ACHN (cell line): ENCODE data around the gene BTBD2.

Experiments
- DNase-seq: peaks from one replicate; pipeline ENCODE4 v3.0.0-alpha.2; 2015
- in situ Hi-C: cut with HindIII; loops from 2 replicates; pipeline ENCODE4 v1.10.0; 2017; ENCODE audit warnings: low sequenced_read_pairs, low pct_ligation_motif_present, low pct_unique_long_range_greater_than_20kb

BTBD2 gene

DNA sequence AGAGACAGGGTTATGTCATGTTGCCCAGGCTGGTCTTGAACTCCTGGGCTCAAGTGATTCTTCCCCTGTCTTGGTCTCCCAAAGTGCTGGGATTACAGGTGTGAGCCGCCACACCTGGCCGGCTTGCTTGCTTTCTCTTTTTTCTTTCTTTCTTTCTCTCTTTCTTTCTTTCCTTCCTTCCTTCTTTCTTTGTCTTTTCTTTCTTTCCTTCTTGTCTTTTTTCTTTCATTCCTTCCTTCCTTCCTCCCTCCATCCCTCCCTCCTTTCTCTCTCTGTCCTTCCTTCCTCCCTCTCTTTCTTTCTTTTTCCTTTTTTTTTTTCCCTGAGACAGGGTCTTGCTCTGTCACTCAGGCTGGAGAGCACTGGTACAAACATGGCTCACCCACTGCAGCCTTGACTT, 6.8 kb upstream of the BTBD2 start:
- no peak for DNase-seq
- in situ Hi-C loops = no loop called here

- DNase-seq = no peak
- in situ Hi-C loops = no loop called here
Observed at GRCh38 chr19:2021453-2022140, 6.1 kb upstream of the BTBD2 start.

GRCh38 chr19:2018752-2019151, 3.2 kb upstream of the BTBD2 start:
- in situ Hi-C loops = no loop called here
- no peak for DNase-seq

- peak; percentile 76 for DNase-seq
Observed at GRCh38 chr19:2016041-2016807, 710 bp upstream of the BTBD2 start.

GRCh38 chr19:2014731-2015607, 545 bp downstream of the BTBD2 start:
- DNase-seq = no peak
- in situ Hi-C loops = no loop called here

More at GRCh38 chr19:2016041-2016807, 710 bp upstream of the BTBD2 start:
- in situ Hi-C loops = no loop called here

DNA sequence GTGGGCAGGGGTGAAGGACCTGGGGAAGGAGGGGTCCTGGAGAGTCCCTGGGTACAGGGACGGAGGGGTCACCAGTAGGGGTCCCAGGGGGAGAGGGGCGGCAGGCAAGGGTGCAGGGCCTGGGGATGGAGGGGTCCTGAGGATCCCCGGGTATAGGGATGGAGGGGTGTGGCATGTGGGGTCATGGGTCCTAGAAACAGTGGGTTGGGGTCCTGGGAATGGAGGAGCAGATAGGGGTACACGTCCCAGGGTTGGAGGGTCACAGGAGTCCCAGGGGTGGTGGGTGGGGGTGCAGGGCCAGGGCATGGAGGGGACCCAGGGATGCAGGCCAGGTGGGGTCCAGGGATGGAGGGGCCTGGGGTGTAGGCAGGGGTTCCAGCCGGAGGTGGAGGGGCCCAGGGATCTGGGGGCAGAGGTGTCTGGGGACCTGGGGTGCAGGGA, 1.4 kb downstream of the BTBD2 start:
- in situ Hi-C loops = no loop called here
- DNase-seq = no peak

GRCh38 chr19:2013683-2013961, 1.9 kb downstream of the BTBD2 start:
- no peak for DNase-seq

GRCh38 chr19:2012941-2013682, 2.4 kb downstream of the BTBD2 start:
- no peak for DNase-seq
- in situ Hi-C loops = no loop called here

More at GRCh38 chr19:2013683-2013961, 1.9 kb downstream of the BTBD2 start:
- in situ Hi-C loops = no loop called here

DNA sequence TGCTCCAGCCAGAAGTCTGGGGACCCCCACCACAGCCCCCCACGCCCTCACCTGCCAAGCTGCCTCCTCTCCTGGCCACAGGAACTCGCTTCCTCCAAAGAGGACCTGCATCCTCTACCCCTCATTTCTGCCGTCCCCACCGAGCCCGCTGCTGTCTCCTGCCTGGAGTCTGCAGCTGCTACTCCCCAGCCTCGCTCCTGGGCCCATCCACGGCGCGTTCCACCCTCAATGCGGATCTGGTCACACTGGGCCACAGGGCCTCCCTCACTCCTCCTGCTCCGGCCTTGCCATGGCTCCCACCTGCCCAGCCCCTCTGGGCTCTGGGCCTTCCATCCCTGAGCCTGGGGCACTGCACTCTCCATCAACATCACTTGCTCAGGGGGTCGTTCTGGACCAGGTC, 4.3 kb downstream of the BTBD2 start:
- DNase-seq = no peak
- in situ Hi-C loops = no loop called here

DNA sequence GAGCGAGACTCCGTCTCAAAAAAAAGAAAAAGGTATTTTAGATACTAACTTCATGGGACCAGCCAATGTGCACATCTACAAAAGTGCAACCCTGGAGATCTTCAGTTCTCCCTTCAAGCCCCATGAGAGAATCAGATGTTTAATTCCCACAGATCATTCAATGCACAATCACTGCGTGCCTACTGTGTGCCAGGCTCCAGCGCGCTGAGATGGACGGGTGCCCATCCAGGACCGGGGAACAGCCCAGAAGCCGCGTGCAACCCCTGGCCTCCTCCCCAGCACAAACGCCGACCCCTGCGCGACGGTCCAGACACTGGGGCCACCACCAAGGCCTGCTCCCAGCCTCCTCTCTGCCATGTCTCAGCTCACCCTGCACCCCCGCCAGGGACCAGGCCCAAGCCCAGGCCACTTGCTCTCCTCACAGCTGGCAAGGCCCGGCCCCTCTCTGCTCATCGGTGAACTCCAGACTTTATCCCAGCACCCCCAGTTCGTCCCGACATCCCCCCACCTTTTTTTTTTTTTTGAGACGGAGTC, 5.3 kb downstream of the BTBD2 start:
- in situ Hi-C loops = no loop called here
- no peak for DNase-seq

GRCh38 chr19:2003874-2004273, 11.6 kb downstream of the BTBD2 start:
- no peak for DNase-seq
- in situ Hi-C loops = no loop called here

- no peak for DNase-seq
- in situ Hi-C loops = no loop called here
Observed at GRCh38 chr19:1999856-2000515, 15.5 kb downstream of the BTBD2 start.

DNA sequence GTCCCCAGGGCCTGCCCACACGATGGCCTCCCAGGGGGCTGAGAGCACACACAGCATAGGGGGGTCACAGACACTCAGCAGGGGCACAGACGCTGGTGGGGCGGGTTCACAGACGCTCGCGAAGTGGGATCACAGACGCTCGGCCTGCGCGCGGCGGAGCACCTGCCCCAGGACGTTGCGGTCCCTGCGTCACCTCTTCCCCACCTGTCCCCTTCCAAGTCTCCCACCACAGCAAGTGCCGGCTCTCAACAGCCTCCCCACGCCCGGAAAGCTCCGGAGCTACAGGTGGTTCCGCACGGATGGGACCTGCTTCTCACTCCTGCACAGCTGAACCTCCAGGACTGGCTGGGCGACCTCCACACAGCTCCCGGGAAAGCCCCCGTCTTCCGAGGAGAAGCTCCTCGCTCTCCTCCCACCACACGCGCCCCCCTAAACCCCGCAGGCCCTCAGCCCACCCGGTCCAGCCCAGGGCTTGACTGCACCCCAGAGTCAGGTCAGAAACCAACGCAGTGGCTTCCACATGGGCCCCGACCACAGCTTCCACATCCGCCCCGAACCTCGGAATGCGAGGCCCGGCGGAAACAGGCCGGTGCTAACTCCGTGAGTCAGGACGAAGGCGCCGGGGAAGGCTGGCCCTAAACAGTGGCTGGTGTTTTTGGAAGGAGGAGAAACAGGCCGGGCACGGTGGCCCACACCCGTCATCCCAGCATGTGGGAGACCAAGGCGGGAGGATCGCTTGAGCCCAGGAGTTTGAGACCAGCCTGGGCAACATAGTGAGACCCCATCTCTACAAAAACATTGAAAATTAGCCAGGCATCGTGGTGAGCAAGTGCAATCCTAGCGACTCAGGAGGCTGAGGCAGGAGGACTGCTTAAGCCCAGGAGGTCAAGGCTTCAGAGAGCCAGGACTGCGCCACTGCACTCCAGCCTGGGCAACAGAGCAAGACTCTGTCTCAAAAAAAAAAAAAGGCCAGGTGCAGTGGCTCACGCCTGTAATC, 16.5 kb downstream of the BTBD2 start:
- no peak for DNase-seq
- in situ Hi-C loops = no loop called here

- in situ Hi-C loops = no loop called here
- DNase-seq = no peak
Observed at GRCh38 chr19:1997353-1998233, 17.9 kb downstream of the BTBD2 start.

DNA sequence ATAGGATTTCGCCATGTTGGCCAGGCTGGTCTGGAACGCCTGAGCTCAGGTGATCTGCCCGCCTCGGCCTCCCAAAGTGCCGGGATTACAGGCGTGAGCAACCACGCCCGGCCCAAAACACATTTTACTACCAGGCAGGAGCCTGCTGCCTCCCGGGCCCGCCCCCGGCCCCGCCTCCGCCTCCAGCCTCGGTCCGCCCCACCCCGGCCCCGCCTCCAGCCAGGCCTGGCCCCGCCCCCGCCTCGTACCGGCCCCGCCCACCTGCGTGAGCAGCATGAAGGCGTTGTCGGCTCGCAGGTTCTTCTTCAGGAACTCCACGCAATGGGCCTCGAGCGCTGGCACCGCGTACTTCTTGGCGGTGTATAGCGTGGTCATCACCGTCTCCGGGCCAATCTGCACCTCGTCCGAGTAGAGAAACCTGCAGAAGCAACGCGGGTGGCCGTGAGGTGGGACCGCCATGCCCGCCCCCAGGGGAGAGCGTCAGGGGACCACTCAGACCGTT, 22.7 kb downstream of the BTBD2 start:
- DNase-seq = no peak
- in situ Hi-C loops = no loop called here
